Panc1 (cell line): Measurements from ENCODE around the gene IGFALS. TPM values are rescaled to one million over a fixed set of nuclear protein-coding genes. Genes with fewer than 3 reads are reported as not detected.

Experiments used
- ATAC-seq: fragments of 200-7000 bp; cut with Tn5 transposase; 2 replicates; pipeline ENCODE4 v1.9.1; 2020; ENCODE audit warnings: mild to moderate bottlenecking, moderate library complexity
- BruUV-seq: library from RNA; stranded (reverse); fragments of 400-500 nt; replicated peaks from 2 replicates; lab custom pipeline; 2021; lab: Mats Ljungman, UMichigan
- CTCF ChIA-PET: fragments of 300-600 bp; sonication (Branson Sonifier 250); formaldehyde crosslinking; loops from one replicate; lab custom pipeline; 2022; ENCODE audit warnings: antibody characterized with exemption; lab: Charles Lee
- POLR2A ChIA-PET: fragments of 300-600 bp; sonication (Branson Sonifier 250); formaldehyde crosslinking; loops from one replicate; lab custom pipeline; 2022; ENCODE audit warnings: antibody characterized with exemption; lab: Charles Lee
- DNase-seq: peaks from one replicate; pipeline ENCODE4 v3.0.0-alpha.2; 2010; ENCODE audit warnings: low read depth, low spot score
- H3K27ac ChIP-seq: 2 replicates; pipeline ENCODE4 v1.5.1; 2011; ENCODE audit warnings: mild to moderate bottlenecking, low read length, inconsistent platforms
- H3K27me3 ChIP-seq: fragments of 200-500 bp; sonication (Bioruptor generic); 2 replicates; pipeline ENCODE4 v1.6.0; 2014; ENCODE audit warnings: low read length, inconsistent platforms; ENCODE audit not compliant: control insufficient read depth, insufficient read depth
- H3K36me3 ChIP-seq: fragments of 200-500 bp; sonication (Bioruptor generic); 2 replicates; pipeline ENCODE4 v1.5.1; 2014; ENCODE audit warnings: inconsistent platforms, mild to moderate bottlenecking, low read length, moderate library complexity; ENCODE audit not compliant: control insufficient read depth, insufficient read depth
- H3K4me1 ChIP-seq: 2 replicates; pipeline ENCODE4 v1.5.1; 2011; ENCODE audit warnings: inconsistent platforms, mild to moderate bottlenecking, low read length, moderate library complexity; ENCODE audit not compliant: control insufficient read depth, insufficient read depth
- H3K4me3 ChIP-seq, 2 experiments: 2 replicates each; pipeline ENCODE4 v1.5.1; 2011 to 2012; ENCODE audit warnings: low read depth in 2 of 2, low read length in 2 of 2, mild to moderate bottlenecking in 2 of 2, inconsistent platforms in 1 of 2, moderate library complexity in 1 of 2
- H3K9me3 ChIP-seq: fragments of 200-500 bp; sonication (Bioruptor generic); 2 replicates; pipeline ENCODE4 v1.5.1; 2014; ENCODE audit warnings: low read depth, mild to moderate bottlenecking, inconsistent platforms, low read length, moderate library complexity; ENCODE audit not compliant: control insufficient read depth, insufficient read depth
- CTCF ChIP-seq: fragments of 450-650 bp; IDR thresholded peaks from 2 replicates; pipeline ENCODE4 v1.5.1; 2017; ENCODE audit warnings: mild to moderate bottlenecking
- POLR2AphosphoS5 ChIP-seq: IDR thresholded peaks from 2 replicates; pipeline ENCODE4 v1.6.1; 2012; ENCODE audit warnings: mild to moderate bottlenecking, low read depth, low read length, moderate library complexity
- SIN3A ChIP-seq: IDR thresholded peaks from 2 replicates; pipeline ENCODE4 v1.6.1; 2012; ENCODE audit warnings: low read depth, mild to moderate bottlenecking, low read length, moderate library complexity, borderline replicate concordance; ENCODE audit not compliant: insufficient read depth
- TCF7L2 ChIP-seq: IDR thresholded peaks from 2 replicates; pipeline ENCODE4 v1.6.1; 2011; ENCODE audit warnings: mild to moderate bottlenecking, low read depth, low read length, inconsistent platforms
- in situ Hi-C: cut with HindIII; loops from 2 replicates; pipeline ENCODE4 v1.10.0; 2016; ENCODE audit warnings: low sequenced_read_pairs, low pct_unique_long_range_greater_than_20kb
- intact Hi-C: fragments of 100-400 bp; cut with micrococcal nuclease; formaldehyde crosslinking; loops from one replicate; pipeline ENCODE4 v1.10.0; 2022; ENCODE audit not compliant: unreplicated experiment
- total RNA-seq: library from RNA; stranded (reverse); gene quantifications from one replicate; pipeline ENCODE4 v1.2.1, GENCODE V29; 2021; ENCODE audit not compliant: unreplicated experiment
- TF ChIP-seq, protein P1 (sequence below), 2 experiments: IDR thresholded peaks; 2 replicates each; pipeline ENCODE4 v1.6.1; 2011 to 2012; ENCODE audit warnings: low read depth in 2 of 2, control low read depth in 1 of 2, low read length in 1 of 2, mild to moderate bottlenecking in 1 of 2, moderate library complexity in 1 of 2; ENCODE audit not compliant: insufficient read depth in 1 of 2

Gene IGFALS
- total RNA-seq, 1 experiment from 2014 or later, result 0.10 TPM

GRCh38 chr16:1794908-1795666 is 1.6 kb upstream of the IGFALS start:
- CTCF ChIA-PET, result no interaction called here

GRCh38 chr16:1794221-1794871 is 841 bp upstream of the IGFALS start:
- Histone ChIP-seq H3K4me1 (peaks cover 3% of the 10 kb centered on the region; the same call in 1 of the 2 replicates), H3K27ac (no peak overlapping the region), H3K4me3 (no peak overlapping the region), H3K9me3 (no peaks in the 10 kb centered on the region; the same call in 1 of the 2 replicates), H3K36me3 (no peaks in the 10 kb centered on the region), H3K27me3 (no peaks in the 10 kb centered on the region)
- in situ Hi-C loops (no loop called here), intact Hi-C loops (no loop called here)
- ChIA-PET POLR2A (no interaction called here), CTCF (interaction anchor here (0.6 kb wide), 1 partner anchor 54 kb away, joined by 5 read pairs; no protein-coding TSS in a partner anchor)
- TF ChIP-seq CTCF (no peak), SIN3A (no peak), POLR2AphosphoS5 (no peak), TCF7L2 (no peak)
- TF ChIP-seq, protein P1, sequence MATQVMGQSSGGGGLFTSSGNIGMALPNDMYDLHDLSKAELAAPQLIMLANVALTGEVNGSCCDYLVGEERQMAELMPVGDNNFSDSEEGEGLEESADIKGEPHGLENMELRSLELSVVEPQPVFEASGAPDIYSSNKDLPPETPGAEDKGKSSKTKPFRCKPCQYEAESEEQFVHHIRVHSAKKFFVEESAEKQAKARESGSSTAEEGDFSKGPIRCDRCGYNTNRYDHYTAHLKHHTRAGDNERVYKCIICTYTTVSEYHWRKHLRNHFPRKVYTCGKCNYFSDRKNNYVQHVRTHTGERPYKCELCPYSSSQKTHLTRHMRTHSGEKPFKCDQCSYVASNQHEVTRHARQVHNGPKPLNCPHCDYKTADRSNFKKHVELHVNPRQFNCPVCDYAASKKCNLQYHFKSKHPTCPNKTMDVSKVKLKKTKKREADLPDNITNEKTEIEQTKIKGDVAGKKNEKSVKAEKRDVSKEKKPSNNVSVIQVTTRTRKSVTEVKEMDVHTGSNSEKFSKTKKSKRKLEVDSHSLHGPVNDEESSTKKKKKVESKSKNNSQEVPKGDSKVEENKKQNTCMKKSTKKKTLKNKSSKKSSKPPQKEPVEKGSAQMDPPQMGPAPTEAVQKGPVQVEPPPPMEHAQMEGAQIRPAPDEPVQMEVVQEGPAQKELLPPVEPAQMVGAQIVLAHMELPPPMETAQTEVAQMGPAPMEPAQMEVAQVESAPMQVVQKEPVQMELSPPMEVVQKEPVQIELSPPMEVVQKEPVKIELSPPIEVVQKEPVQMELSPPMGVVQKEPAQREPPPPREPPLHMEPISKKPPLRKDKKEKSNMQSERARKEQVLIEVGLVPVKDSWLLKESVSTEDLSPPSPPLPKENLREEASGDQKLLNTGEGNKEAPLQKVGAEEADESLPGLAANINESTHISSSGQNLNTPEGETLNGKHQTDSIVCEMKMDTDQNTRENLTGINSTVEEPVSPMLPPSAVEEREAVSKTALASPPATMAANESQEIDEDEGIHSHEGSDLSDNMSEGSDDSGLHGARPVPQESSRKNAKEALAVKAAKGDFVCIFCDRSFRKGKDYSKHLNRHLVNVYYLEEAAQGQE (IDR thresholded peaks at IDR 0.05; ENCODE audit: insufficient read depth in 1 of 2, low read depth in 2 of 2, low read length in 1 of 2), result no peak
- BruUV-seq, result no TSS peak
- ATAC-seq (peak; percentile 39), DNase-seq (no peak)

More at GRCh38 chr16:1794908-1795666, 1.6 kb upstream of the IGFALS start:
- H3K4me3 ChIP-seq, result no peak overlapping the region
- peaks cover 3% of the 10 kb centered on the region; the same call in 1 of the 2 replicates for H3K4me1 ChIP-seq
- H3K27me3 ChIP-seq, result no peaks in the 10 kb centered on the region
- no peak for ATAC-seq
- intact Hi-C loops, result no loop called here
- H3K27ac ChIP-seq, result no peak overlapping the region
- in situ Hi-C loops, result no loop called here
- no TSS peak for BruUV-seq
- no peaks in the 10 kb centered on the region for H3K36me3 ChIP-seq
- DNase-seq, result no peak
- POLR2A ChIA-PET, result no interaction called here
- no peak for TF ChIP-seq CTCF
- TF ChIP-seq SIN3A, result no peak
- TF ChIP-seq TCF7L2, result no peak
- no peak for TF ChIP-seq POLR2AphosphoS5
- peaks cover 2% of the 10 kb centered on the region; the same call in 1 of the 2 replicates for H3K9me3 ChIP-seq
